ENCODE measurements around the gene SLC6A16.
"Not testable (repeated sequence)": the region's sequence is repeated elsewhere in the genome, so short reads cannot be mapped to it uniquely, and the experiment has no call there.

The SLC6A16 gene

DNA sequence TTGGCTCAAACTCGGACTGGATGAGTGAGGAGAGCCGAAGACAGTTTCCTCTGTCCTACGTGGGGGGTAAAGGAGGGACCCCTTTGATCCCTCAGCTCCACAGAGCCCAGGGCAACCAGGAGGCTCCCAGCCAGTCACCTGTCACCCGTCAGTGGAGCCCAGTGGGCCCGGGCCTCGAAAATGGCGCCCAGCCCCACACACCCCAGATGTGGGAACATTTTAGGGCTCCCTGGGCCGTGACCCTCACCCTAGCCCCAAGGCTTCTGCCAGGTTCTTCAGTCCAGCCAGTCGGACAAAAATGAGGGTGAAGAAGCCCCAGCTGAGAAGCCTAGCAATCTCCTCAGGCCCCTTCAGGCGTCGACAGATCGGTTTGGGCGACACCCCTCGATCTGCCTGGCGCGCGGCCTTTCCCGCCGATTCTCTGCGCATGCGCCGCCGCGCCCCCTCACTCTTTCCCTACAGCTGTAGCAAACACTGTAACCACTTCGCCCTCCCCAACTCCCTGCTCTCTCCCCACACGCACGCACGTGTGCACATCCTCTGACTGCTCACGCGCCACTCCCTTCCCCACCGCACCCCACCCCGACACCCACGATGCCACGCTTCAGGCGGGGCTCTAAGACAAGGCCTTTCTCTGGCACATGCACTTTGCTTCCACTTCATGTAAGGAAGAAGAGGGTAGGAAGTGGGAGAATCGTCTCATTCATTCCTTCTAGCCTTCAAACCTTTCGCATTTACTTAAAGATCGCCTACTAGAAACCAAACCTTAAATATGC lies at the start of gene SLC6A16:
TSS of gene SLC6A16 (minus strand) at position 391 of the 776 bp plus-strand sequence. CDS start 13,844 bp downstream, outside the sequence.
- no peak for DNase-seq

DNA sequence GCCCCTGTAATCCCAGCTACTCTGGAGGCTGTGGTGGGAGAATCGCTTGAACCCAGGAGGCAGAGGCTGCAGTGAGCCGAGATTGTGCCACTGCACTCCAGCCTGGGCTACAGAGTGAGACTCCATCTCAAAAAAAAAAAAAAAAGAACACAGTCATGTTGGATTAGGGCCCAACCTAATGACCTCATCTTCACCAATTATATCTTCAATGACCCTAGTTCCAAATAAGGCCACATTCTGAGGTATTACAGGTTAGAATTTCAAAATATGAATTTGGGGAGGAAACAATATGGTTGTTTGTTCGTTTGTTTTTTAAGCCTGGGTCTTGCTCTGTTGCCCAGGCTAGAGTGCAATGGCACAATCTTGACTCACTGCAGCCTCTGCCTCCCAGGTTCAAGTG lies 48.2 kb upstream of the SLC6A16 start:
- not testable (repeated sequence) for DNase-seq

DNA sequence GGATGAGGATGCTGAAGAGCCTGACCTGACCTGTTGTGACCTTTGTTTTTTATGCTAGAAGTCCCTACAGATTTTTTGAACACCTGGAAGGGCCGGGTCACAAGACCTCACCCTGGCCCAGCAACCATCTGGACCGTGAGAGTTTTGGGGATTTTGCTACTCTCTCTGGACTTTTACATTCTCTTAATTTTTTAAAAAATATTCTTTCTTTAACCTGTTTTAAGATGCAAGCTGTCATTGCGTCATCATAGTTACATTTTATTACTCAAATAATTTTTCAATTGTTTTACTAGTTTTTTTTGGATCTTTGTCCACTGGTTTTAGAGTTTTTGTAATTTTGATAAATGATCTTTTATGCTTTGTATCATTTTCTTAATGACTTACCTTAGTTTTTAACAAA lies 46.2 kb upstream of the SLC6A16 start:
- DNase-seq = no peak

DNA sequence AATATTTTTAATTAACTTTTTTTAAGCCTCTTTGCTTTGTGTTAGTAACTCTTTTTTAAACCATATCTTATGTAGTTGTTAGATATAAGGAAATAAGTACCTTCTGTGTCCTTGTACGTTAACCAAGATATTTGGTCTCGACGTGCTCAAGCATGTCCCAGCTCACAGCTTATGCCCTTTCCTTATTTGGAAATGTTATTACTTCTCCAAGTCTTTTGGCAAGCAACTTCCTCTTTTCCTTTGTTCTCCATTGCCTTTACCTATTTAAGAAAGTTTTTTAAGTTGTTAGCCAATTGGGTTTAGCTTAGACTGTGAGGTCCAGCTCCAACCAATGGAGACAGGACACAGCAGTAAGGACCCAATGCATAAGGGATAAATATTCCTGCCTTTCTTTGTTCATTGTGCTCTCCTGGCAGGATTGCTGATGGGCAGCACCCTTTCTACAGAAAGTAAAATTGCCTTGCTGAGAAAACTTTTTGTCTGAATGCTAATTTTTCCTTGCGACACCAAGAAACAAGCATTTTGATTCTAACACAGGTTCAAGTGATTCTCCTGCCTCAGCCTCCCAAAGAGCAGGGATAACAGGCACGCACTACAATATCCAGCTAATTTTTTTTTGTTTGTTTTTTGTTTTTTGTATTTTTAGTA lies 43.8 kb upstream of the SLC6A16 start:
- no peak for DNase-seq

DNA sequence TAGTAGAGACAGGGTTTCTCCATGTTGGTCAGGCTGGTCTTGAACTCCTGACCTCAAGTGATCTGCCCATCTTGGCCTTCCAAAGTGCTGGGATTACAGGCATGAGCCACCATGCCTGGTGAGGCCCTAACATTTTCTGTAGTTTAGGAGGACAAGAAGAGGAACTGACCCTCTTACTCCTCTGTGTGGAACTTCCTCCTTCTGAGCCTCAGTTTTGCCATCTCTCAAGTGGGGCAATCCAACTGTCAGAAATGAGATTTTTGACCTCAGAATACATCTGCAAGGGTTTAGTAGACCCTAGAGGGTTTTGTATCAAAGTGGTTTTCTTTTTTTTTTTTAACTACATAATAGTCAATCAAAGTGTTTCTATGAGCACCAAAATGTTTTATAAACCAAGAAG lies 41.1 kb upstream of the SLC6A16 start:
- DNase-seq = no peak

DNA sequence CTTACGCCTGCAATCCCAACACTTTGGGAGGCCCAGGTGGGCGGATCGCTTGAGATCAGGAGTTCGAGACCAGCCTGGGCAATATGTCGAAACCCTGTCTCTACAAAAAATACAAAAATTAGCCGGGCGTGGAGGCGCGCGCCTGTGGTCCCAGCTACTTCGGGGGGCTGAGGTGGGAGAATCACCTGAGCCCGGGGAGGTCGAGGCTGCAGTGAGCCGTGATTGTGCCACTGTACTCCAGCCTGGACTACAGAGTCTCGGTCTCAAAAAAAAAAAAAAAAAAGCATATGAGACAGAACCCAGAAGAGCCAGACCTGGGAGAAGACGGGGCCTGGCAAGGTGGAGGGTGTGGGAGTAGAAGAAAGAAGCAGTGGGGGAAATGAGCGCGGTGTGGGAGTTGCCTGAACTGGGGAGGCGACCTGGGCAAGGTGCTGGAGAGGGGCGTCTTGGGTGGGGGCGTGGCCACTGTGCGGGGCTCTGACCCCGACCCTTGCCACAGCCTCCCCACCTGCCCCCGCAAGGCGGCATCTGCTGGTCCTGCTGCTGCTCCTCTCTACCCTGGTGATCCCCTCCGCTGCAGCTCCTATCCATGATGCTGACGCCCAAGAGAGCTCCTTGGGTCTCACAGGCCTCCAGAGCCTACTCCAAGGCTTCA lies 39.2 kb upstream of the SLC6A16 start:
- no peak for DNase-seq

DNA sequence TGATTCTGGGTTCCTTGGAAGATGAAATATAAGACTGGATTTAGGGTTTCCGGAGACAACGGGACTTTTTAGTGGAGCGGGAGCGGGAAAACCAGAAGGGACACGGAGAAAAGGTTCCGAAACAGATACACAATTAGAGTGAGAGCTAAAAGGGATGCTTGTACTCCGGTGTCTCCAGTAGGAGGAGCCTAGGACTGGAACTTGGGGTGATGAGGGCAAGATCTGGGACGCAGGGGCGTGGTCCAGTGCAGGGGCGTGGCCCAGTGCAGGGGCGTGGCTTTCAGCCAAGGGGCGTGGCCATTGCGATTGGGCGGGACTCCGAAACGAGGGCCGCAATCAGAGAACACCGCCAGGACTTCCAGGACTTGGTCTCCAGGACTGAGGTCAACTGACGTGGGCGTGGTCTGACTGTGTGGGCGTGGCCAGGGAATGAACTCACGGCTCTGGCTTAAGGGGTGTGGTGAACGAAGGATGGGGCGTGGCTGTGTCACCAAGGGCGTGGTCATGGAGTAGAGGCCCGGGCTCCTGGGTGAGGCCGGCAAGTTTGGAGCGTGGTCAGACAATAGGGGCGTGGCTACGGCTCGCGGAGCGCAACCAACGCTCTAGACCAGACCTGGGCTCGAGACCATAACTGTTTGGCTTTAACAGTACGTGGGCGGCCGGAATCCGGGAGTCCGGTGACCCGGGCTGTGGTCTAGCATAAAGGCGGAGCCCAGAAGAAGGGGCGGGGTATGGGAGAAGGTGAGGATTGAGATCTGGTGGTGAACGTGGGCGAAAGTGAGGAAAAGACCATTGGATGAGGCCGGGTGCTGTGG lies 38.5 kb upstream of the SLC6A16 start, which contains the start of gene DKKL1:
TSS of gene DKKL1 (plus strand) at position 610 of the 815 bp plus-strand sequence. CDS start at position 732, 122 bp downstream.
- DNase-seq = peak; percentile 59

DNA sequence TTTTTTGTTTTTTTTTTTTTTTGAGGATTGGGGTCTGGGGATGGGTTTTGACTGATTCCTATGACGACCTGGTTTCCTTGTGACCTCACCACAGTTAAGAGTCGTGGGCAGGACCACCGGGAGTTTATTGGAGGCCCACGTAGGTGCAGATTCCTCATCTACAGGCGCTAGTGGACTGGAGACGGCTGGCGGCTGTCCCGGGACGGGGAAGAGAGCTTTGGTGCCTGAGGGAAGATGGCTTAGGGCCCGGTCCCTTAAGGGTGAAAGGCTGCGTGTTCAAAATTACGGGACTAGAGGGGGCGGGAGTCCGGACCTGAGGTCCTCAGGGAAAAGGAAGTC lies 37.9 kb upstream of the SLC6A16 start:
- DNase-seq = no peak

DNA sequence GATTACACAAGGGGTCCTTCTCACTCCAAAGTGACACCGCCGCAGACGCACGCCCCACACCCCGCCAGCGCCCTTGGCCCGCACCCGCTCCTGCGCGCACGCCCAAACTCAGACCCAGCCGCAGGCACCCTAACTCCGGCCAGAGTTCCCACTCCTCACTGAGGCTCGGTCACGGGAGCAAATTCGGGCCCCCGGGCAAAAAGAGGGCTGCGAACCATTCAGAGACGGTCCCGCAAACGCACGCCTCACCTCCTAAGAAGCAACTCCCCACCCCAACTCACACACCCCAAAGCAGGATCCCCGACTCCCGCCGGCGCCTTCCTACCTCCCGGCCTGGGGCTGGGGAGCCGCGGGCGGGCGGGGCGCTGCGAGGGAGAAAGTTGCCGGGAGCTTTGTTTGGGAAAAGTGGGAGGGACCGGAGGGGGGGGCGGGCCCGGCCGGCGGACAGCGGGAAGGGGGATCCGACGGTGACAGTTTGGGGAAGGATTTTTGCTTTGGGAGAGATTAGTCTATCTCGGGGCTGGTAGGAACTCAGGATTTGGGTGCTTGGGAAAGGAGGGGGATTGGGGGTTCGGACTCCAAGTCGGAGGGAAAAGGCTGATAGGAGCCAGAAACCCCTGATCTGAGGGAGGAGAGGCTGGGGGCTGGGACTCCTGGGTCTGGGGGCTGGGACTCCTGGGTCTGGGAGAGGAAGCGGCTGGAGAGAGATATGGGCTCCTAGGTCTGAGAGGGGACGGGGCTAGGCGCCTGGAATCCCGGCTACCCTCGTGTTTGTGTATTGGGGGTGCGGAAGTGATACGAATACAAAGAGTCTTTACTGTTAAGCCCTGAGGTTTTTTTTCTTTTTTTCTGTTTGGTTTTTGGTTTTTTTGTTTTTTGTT lies 37.3 kb upstream of the SLC6A16 start, which contains the start of gene TEAD2:
TSS of gene TEAD2 (minus strand) at position 369 of the 881 bp plus-strand sequence. CDS start 2,341 bp downstream, outside the sequence.
- DNase-seq = peak; percentile 24

DNA sequence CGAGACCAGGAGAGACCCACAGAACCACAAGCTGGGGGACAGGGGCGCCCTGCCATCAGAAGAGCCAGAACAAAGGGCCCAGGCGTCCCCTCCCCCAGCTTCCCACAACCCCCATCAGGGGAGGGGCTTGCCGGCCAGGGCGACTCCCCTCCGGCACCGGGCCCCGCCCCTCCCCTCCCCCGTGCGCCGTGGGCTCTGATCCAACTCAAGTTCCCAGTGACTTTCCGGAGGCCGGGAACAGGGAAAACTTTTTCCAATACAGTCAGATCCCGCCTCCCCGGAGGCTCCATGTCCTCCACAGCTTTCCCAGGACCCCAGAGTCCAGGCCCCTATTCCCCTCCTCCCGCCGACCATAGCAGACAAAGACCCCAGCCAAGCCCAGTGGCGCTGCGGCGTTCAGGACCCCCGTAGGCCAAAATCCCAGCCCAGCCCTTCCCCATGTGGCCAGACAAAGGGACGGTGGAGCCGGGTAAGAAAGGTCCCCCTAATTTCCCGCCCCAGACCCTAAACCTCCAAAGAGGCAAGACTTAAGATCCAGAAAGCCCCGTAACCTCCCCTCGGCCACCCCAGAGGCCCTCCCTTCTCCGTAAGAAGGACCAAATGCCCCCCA lies 36.6 kb upstream of the SLC6A16 start:
- DNase-seq = no peak

DNA sequence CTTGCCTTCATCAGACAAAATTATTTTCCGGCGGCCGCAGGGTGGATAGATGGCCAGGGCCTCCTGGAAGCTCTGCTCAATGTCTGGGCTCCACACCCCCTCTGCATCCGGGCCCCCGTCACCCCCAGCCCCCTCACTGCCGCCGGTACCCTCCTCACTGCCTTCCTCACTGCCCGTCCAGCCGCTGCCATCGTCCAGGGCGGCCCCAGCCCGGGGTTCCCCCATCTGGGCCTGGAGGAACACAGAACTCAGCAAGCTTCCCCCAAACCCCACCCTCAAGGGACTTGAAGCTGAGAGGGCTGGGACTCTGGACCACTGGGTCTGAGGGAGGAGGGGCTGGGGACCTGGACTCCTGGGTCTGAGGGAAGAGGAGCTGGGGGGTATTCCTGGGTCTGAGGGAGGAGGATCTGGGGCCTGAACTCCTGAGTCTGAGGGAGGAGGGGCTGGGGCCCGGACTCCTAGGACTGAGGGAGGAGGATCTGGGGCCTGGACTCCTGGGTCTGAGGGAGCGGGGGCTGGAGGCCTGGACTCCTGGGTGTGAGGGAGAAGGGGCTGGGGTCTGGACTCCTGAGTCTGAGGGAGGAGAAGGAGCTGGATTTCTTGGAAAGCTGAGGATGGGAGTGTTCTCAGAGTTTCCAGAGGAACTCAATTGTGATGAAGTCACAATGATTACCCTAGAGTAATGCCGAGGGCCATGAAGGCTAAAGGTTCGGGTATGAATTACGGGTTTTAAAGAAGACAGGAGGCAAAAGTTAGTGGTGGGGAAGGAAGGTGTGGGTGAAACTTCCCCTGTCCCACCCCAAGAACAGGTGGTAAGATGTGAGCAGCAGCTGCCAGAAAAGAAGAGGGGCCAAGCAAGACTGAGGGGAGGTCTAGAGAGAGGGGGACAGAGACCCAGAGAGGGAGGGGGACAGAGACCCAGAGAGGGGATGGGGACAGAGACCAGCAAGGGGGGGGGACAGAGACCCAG lies 35.1 kb upstream of the SLC6A16 start:
- DNase-seq = no peak

DNA sequence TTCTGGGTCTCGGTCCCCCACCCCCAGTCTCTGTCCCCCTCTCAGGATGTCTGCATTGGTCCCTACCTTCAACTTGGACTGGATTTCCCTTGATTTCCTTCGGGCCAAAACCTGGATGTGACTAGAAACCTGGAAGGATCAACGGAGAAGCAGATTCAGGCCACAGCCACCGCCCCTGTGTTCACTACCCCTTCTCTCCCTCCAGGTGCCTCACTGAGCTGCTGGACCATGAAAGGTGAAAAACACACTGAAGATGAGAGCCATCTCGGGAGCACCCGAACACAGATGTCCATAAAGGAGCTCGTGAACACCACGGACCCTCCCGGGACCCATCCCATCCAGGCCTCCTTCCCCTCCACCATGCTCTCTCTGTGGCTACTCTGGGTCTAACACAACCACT lies 32.2 kb upstream of the SLC6A16 start:
- DNase-seq = no peak

DNA sequence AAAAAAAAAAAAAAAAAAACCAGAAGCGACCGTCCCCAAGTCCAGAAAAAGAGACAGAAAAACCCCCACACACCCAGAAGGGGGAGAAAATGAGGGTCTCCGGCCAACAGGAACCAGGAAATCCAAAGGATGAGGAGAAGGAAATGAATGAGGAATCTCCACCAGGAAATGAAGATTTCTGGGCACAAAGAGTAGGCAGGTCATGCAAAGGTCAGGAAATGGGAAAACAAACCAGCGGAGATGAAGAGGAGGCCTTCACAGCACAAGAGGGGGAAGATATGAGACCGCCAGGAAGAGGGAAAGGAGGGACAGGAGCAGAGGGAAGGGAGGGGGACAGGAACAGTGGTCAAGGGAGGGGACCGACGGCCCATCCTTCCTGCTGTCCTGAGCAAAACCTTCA lies 31.4 kb upstream of the SLC6A16 start:
- no peak for DNase-seq

DNA sequence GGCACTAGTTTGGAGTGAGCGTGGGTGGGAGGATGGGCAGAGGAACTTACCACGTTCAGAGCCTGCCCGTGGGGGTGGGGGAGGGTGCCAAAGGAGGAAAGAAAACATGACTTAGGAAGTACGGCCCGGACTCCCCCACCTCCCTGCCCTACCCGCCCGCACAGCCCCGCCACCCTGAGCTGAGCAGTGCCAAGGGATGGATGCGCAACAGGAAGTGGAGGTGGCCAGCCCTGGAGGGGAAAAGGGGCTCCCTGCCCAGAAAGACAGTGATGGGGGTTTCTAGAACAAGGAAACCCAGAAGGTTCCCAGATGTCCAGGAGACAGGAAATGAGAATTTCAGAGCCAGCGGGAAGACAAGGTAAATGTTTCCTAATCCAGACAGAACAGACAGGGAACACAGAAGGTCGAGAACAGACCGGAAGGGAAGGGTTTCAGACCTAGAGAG lies 30.9 kb upstream of the SLC6A16 start:
- no peak for DNase-seq

DNA sequence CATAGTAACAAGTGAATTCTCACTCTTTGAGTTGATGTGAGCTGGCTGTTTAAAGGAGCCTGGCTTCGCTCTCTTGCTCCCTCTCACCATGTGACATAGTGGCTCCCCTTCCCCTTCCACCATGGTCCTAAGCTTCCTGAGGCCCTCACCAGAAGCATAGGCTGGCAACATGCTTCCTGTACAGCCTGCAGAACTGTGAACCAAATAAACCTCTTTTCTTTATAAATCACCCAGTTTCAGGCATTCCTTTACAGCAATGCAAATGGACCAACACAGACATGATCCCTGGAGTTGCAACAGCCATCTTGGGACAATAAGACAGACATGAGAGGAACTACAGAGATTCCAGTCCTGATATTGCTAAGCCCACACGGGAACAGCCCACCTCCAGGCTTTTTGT lies 24.6 kb upstream of the SLC6A16 start:
- DNase-seq = no peak

DNA sequence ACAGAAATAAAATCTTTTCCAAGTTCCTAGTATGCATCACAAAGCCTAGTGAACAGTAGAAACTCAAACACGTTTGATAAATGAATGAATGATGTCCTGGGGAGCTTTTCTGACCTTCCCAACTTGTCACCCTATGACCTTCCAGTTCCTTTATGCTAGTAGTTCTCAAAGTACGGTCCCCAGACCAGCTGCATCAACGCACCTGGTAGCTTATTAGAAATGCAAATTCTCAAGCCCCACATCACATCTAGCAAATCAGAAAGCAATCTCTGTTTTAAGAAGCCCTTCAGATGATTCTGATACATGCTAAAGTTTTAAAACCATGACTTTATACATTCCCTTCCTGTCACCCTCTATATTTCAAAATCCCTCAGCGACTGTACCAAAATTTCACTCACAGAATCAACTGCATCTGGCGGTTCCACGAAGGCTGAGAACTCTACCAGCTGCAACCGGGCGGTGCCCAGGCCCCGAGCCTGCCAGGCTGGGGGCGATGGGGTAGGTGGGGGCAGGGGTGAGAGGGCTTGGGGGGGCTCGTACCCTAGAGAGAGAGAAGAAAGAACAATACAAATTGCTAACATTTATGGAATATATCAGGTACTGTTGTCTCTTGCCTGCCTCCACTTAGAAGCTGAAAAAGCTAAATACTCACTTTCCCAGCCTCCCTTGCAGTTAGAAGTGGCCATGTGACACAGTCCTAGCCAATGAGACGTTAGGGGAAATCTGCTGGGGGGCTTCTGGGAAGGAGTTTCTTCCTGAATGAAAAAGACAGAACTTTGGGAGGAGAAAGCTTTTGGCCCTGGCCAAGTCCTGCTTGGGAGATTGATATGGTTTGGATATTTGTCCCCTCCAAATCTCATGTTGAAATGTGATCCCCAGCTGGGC lies 23.6 kb upstream of the SLC6A16 start:
- no peak for DNase-seq

DNA sequence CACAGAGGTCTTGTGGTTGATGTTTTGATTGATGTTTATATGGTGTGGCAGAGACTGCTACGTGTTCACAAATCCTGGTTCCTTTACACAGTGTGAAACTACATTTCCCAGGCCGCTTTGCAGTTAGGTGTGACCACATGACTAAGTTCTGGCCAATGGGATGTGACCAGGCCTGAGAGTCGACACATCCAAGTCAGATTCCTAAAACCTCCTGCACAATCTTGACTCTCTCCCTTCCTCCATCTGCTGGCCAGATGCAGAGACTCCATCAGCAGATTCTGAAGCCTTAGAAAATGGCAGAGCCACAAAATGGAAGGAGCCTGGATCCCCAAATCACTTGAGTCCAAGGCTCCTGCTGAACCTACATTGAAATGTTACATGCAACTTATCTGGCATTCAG lies 22.8 kb upstream of the SLC6A16 start:
- DNase-seq = no peak

DNA sequence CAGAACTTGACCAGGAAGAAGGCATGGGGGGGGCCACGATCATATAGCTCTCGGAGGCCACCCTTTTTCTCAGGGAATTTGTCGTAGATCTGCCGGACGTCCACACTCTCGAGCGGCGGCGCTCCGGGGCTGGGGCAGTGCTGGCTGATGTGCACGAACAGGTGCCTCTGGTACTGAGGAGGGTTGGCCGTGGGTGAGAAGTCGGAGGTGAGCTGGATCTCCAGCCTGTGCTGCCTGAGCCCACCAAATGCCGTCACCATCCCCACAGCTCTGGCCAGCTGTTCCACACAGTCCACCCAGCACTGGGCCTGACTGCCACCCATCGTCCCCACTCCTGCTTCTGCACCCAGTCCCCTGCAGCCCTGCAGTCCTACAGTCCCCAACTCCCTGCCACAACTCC lies 22.2 kb upstream of the SLC6A16 start:
- no peak for DNase-seq

All from activated naive CD4-positive, alpha-beta T cell treated with anti-CD3 and anti-CD28 coated beads, Interleukin-2, amount 50 U/mL, for 16 hours (primary cell).